GM19395 (cell line): Measurements from ENCODE around the gene GSG1L.

ENCODE experiments used
- ATAC-seq: cut with Tn5 transposase; IDR thresholded peaks from one replicate; pipeline ENCODE4 v1.9.1; 2021; ENCODE audit warnings: mild to moderate bottlenecking, moderate library complexity; ENCODE audit not compliant: unreplicated experiment

GSG1L gene

DNA sequence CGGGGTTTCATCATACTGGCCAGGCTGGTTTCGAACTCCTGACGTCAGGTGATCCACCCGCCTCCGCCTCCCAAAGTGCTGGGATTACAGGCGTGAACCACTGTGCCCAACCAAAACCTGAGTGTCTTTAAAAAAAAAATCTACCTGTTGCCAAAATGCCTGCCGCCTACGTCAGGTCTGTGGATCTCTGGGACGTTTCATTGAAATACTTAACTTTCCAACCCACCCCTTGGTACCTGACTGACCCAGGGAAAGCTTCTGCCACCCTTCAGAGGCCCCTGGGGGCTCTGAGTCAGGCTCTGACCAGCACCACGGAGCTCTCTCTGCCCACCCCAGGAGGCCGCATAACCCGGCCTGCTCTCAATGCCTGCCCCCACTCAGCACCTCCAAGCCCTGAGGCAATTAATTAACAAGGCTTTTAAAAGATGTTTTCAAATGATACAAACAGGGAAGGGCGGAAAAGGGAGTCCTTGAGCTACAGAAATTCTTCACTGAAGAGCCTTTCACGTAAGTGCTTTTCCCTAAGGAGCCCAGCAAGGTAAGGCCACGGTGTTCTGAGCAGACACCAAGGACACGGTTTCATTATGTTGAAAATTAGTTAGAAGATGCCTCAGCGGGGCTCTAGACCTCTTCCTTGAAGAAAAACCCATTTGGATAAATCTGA is 29.3 kb upstream of the GSG1L start:
- no peak for ATAC-seq

GRCh38 chr16:28091656-28092055 is 28.1 kb upstream of the GSG1L start:
- ATAC-seq = no peak

- ATAC-seq = no peak
Measured at GRCh38 chr16:28090646-28091377, 27.3 kb upstream of the GSG1L start.

- ATAC-seq = no peak
Measured at GRCh38 chr16:28089992-28090365, 26.5 kb upstream of the GSG1L start.

- ATAC-seq = no peak
Measured at GRCh38 chr16:28089205-28089991, 25.9 kb upstream of the GSG1L start.

- ATAC-seq = no peak
Measured at GRCh38 chr16:28087675-28088300, 24.3 kb upstream of the GSG1L start.

DNA sequence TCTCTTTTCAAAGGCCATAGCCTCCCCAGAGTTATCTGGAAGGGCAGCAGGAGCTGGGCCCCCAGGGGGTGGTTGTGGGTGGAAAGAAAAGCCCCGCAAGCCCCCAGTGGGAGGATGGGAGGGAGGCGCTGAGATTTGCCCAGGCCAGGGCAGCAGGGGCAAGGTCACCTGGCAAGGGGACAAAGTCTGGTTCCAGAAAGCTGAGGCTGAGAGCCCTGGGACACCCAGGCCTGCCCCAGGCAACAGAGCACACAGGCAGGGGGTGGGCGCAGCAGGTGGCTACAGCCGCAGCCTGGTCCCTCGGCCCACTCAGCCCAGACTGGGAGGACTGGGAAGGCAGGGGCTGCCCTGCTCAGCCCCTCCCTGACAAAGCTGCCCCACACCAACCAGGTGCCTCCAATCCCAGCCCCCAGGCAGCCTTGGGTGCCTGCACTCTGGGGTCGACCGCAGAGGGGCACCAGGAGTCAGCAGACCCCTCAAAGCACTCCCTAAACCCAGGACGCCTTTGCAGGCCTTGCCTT is 23.7 kb upstream of the GSG1L start:
- ATAC-seq = no peak

GRCh38 chr16:28086186-28087139 is 22.9 kb upstream of the GSG1L start:
- ATAC-seq = no peak

GRCh38 chr16:28085389-28086171 is 22.1 kb upstream of the GSG1L start:
- no peak for ATAC-seq

DNA sequence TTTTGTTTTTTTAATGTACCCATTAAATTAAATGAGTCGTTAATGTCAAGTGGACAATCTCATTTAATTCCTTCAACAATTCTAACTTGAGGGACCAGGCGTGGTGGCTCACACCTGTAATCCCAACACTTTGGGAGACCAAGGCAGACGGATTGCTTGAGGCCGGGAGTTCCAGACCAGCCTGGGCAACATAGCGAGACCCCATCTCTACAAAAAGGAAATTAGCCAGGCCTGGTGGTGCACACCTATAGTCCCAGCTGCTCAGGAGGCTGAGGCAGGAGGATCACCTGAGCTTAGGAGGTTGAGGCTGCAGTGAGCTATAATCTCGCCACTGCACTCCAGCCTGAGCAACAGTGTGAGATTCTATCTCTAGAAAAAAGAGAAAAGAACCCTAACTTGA is 20.7 kb upstream of the GSG1L start:
- no peak for ATAC-seq

DNA sequence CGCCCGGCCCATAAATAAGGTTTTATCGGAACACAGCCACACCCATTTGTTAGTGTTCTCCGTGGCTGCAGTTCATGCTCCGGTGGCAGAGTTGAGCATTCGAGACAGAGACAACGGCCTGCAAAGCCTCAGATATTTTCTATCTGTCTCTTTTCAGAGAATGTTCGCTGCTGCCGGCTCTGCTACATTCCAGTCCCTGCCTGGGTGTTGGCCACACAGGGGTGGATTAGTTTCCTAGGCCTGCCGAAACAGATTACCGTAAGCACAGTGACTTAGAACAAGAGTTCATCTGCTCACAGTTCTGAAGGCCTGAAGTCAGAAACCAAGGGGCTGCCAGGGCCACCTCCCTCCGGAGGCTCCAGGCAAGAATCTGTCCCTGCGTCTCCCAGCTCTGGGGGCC is 19.1 kb upstream of the GSG1L start:
- no peak for ATAC-seq

DNA sequence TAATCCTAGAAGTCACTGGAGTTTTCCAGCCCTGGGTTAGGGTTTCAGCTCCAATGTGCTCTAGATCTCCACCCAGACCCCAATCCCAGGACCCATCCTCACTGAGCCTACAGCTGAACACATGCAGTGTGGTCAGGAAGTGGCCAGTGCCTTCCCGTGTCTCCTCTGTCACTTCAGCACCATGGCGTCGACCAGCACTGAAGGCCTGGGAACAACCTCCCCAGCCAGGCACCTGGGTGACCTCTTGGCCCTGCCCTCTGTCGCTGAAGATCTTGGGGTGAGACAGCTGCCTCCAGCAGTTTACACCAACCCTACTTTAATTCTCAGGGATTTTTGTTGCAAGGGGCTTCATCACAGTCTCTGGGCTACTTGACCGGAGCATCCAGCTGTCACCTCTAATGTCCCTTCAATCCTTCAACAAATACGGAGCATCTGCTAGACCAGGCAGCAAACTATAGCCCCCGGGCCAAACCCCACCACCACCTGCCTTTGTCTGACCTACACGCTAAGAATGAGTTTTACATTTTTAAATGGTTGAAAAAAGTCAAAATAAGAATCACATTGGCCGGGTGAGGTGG is 18.0 kb upstream of the GSG1L start:
- no peak for ATAC-seq

GRCh38 chr16:28078261-28078660 is 14.7 kb upstream of the GSG1L start:
- no peak for ATAC-seq

DNA sequence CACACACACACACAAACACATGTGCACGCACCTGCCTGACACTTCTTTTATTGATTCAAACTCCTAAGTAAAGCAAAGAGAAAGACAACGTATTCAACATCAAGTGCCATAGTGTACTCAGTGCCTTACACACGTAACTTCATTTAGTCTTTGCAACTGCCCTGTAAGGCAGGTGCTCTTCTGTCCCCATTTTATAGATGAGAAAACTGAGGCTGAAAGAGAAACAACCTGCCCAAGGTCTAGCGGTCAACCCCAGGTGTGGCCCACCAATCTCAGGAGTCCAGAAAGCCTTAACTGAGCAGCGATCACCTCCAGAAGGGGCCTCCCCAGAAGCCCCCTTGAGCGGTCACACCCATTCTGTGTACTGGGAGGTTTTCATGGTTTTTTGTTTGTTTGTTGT is 10.3 kb upstream of the GSG1L start:
- no peak for ATAC-seq

GRCh38 chr16:28072087-28072486 is 8.6 kb upstream of the GSG1L start:
- no peak for ATAC-seq

DNA sequence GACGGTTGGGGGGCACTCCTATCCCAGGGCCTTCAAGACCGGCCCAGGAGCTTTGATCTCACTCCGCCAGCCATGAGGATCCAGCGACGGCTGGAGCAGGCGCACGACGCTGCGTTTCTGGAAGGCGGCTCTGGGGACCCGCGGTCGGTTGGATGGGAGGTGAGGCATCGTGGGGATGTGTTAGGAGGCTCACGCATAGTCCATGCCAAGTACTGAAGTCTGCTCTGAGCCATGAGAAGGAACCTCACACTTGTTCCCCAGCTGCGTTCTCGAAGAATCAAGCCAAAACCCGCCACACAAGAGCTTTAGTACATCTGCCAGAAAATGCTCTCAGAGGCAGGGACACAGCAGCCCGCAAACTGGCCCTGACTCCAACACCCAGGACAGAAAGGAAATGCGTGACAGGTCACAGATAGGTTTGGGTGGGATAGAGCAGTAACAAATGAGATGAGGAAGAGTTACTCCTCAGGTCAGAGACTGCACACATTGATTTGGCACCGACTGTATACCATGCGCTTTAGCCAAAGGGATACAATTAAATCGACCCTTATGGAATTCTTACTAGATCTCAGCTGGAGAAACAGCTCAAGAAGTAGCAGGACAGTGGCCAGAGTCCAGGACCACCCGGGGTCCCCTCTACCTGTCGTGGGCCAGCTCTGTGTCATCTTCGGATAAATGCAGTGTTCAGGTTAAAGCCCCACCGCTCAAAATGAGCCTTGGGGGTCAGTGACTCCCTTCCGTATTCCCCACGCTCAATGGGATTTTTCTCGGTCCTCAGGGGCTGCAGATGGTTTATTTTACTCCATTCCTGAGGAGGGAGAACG is 6.7 kb upstream of the GSG1L start:
- no peak for ATAC-seq

DNA sequence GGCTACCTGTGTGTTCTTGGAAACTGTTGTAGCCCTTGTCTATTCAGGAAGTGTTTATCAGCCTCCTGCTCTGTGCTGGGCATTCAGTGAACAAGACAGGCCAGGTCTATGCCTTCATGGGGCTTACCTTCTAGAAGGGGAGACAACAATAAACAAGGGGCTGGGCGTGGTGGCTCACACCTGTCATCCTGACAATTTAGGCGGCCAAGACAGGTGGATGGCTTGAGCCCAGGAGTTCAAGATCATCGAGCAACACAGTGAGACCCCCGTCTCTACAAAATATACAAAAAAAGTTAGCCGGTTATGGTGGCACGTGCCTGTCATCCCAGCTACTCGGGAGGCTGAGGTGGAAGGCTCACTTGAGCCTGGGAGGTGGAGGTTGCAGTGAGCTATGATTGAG is 5.5 kb upstream of the GSG1L start:
- no peak for ATAC-seq
